ENCODE measurements around the gene DSPP.

DNA sequence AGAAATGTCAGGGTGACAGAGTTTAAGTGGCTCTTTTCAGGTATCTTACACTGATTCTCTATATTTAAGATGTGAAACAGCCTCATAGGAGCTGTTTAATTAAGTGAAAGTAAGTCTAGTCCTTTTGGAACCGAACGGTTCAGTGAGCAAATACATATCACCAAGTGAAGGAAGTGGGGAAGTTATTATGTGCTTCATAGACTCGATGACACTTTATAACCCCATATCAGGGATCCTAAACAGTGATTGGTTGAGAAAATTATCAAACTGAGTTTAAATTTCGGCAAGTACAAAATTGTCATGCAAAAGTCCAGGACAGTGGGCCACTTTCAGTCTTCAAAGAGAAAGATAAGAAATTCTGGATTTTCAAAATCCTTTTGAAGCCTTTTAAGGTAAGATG is at the start of gene DSPP:
- TF ChIP-seq, protein P1, sequence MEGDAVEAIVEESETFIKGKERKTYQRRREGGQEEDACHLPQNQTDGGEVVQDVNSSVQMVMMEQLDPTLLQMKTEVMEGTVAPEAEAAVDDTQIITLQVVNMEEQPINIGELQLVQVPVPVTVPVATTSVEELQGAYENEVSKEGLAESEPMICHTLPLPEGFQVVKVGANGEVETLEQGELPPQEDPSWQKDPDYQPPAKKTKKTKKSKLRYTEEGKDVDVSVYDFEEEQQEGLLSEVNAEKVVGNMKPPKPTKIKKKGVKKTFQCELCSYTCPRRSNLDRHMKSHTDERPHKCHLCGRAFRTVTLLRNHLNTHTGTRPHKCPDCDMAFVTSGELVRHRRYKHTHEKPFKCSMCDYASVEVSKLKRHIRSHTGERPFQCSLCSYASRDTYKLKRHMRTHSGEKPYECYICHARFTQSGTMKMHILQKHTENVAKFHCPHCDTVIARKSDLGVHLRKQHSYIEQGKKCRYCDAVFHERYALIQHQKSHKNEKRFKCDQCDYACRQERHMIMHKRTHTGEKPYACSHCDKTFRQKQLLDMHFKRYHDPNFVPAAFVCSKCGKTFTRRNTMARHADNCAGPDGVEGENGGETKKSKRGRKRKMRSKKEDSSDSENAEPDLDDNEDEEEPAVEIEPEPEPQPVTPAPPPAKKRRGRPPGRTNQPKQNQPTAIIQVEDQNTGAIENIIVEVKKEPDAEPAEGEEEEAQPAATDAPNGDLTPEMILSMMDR (IDR thresholded peaks at IDR 0.05): no peak
- no peak for TF ChIP-seq POLR2A (IDR thresholded peaks at IDR 0.05)
